ENCODE measurements around the gene HOXD4.

GRCh38 chr2:176139661-176140512, 11.5 kb upstream of the HOXD4 start:
- TF ChIP-seq, protein P1, sequence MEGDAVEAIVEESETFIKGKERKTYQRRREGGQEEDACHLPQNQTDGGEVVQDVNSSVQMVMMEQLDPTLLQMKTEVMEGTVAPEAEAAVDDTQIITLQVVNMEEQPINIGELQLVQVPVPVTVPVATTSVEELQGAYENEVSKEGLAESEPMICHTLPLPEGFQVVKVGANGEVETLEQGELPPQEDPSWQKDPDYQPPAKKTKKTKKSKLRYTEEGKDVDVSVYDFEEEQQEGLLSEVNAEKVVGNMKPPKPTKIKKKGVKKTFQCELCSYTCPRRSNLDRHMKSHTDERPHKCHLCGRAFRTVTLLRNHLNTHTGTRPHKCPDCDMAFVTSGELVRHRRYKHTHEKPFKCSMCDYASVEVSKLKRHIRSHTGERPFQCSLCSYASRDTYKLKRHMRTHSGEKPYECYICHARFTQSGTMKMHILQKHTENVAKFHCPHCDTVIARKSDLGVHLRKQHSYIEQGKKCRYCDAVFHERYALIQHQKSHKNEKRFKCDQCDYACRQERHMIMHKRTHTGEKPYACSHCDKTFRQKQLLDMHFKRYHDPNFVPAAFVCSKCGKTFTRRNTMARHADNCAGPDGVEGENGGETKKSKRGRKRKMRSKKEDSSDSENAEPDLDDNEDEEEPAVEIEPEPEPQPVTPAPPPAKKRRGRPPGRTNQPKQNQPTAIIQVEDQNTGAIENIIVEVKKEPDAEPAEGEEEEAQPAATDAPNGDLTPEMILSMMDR (IDR thresholded peaks at IDR 0.05 in 4 of 5, conservative IDR thresholded peaks at IDR 0.05 in 1 of 5) = no peak
- TF ChIP-seq POLR2A (IDR thresholded peaks at IDR 0.05) = peak in 1 of 2 donors; percentile 19
